Measurements from ENCODE around the gene RNF167. TPM values are rescaled to one million over a fixed set of nuclear protein-coding genes. Genes with fewer than 3 reads are reported as not detected.

Gene RNF167
- total RNA-seq, 4 donors from 2014 or later = 57.8 to 92.1 (median 78.9) TPM

DNA sequence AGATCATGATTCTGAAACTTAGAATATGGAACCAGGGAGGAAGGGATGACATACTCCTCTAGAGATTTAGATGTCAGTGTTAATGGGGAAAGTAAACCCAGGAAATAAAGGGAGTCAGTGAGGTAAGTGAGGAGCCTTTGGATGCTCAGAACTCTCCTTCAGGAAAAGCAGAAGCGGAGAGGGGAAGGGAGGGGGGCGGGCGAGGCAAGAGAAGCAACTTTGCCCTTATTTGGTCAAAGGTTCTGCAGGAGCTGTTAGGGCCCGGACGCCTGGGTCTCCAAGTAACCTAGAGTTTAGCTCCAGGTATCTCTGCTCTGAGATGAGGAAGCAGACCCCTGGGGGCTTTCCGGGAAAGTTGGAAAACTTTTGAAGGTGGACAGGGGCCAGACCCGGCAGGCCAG lies 6.9 kb downstream of the RNF167 start:
- peak in 1 of 3 donors; percentile 37 for DNase-seq
- no peaks in the 10 kb centered on the region for H3K9me3 ChIP-seq
- peaks cover 0 to 44% (median 0%) of the 10 kb centered on the region in 3 donors for H3K36me3 ChIP-seq
- peaks cover 4 to 59% (median 37%) of the 10 kb centered on the region in 4 donors for H3K4me1 ChIP-seq
- peak overlapping the region; percentile 96 to 99 (median 98) for H3K27ac ChIP-seq
- peak overlapping the region; percentile 95 to 100 (median 98) for H3K4me3 ChIP-seq
- H3K27me3 ChIP-seq = no peaks in the 10 kb centered on the region
- no peak for TF ChIP-seq POLR2A (IDR thresholded peaks at IDR 0.05)
- TF ChIP-seq, protein P1, sequence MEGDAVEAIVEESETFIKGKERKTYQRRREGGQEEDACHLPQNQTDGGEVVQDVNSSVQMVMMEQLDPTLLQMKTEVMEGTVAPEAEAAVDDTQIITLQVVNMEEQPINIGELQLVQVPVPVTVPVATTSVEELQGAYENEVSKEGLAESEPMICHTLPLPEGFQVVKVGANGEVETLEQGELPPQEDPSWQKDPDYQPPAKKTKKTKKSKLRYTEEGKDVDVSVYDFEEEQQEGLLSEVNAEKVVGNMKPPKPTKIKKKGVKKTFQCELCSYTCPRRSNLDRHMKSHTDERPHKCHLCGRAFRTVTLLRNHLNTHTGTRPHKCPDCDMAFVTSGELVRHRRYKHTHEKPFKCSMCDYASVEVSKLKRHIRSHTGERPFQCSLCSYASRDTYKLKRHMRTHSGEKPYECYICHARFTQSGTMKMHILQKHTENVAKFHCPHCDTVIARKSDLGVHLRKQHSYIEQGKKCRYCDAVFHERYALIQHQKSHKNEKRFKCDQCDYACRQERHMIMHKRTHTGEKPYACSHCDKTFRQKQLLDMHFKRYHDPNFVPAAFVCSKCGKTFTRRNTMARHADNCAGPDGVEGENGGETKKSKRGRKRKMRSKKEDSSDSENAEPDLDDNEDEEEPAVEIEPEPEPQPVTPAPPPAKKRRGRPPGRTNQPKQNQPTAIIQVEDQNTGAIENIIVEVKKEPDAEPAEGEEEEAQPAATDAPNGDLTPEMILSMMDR (IDR thresholded peaks at IDR 0.05) = no peak

DNA sequence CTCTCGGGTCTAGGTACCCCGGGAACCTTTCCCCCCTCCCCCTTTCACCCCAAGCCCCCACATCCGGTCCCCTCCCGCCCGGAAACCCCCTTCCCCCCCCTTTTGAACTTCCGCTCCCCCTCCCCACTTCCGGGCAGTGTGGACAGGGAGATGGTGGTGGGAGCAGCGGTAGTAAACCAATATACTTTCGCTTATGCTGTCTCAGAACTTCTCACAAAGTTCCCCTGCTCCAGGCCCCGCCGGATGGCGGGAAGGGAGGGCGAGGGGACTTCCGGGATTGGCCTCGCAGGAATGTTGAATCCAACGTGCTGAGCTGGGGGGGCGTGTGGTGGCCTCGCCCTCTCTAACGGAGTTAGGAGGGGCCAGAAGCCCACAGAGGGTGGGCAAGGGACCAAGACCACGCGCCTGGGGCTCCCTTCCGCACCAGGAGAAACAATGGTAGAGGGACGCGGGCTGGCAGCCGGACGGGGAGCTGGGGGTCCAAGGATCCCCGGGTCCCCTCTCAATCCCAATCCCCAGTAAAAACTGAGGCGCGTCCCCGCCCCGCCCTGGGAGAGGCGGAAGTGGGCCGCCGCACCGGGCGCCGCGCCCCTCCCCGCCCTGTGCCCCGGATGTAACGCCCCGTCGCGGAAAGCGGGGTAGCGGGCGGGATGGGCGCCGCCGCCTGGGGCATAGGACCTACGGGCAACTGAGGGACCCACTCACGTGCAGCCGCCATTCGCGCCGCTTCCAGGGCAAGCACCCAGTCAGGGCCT lies 7.5 kb downstream of the RNF167 start:
- TF ChIP-seq, protein P1 (IDR thresholded peaks at IDR 0.05) = no peak
- no peak for TF ChIP-seq POLR2A (IDR thresholded peaks at IDR 0.05)
- DNase-seq = peak; percentile 64 to 87 (median 83)
- peaks cover 0 to 39% (median 0%) of the 10 kb centered on the region in 3 donors for H3K36me3 ChIP-seq
- peak overlapping the region; percentile 96 to 99 (median 98) for H3K27ac ChIP-seq
- H3K4me1 ChIP-seq = peaks cover 4 to 53% (median 35%) of the 10 kb centered on the region in 4 donors
- no peaks in the 10 kb centered on the region for H3K9me3 ChIP-seq
- peak overlapping the region; percentile 95 to 100 (median 98) for H3K4me3 ChIP-seq
- no peaks in the 10 kb centered on the region for H3K27me3 ChIP-seq

DNA sequence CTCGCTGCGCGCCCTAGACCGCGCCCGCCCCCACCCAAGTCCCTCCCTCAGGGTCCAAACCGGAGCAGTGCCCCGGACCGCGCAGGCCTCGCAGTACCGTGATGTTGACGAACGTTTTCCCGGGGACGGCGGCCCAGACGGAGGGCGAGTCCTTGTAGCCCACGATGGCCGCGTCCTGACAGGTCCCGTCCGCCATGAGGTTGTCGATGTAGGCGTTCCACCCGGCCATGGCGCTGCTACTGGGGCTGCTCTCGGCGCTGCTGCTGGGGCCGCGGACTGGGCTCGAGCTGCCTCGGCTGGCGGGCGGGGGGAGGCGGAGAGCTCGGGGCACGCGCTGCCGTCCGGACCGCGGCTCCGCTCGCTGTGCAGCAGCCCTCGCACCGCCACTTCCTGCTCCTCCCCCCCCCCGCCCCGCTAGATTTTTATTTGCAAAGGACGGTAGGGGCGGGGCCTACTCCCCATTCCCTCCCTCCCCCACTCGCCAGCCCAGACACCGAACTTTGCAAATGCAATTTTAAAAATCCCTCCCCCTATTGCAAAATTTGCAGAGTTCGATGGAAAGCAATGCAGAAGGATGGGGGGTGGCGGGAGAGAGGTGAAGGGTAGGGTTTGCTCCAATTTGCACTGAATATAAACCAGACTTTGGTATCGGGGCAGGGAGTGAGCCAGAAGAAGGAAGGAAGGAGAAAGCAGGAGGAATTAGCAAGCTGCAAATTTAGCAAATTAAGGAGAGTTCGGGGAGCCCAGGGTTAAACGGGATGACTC lies 8.3 kb downstream of the RNF167 start, which contains the start of gene PFN1:
Gene PFN1, minus strand, starts transcription at position 365 of the 765 bp plus-strand sequence. Its CDS starts 136 bp downstream, at position 229.
- H3K27ac ChIP-seq = peak within 1 kb of the TSS; percentile 96 to 99 (median 98)
- H3K36me3 ChIP-seq = peaks cover 0 to 31% (median 0%) of the 10 kb centered on the region in 3 donors
- peaks cover 4 to 45% (median 34%) of the 10 kb centered on the region in 4 donors for H3K4me1 ChIP-seq
- H3K9me3 ChIP-seq = no peaks in the 10 kb centered on the region
- DNase-seq = peak; percentile 93 to 97 (median 96)
- no peaks in the 10 kb centered on the region for H3K27me3 ChIP-seq
- H3K4me3 ChIP-seq = peak within 1 kb of the TSS; percentile 95 to 100 (median 98)
- TF ChIP-seq POLR2A (IDR thresholded peaks at IDR 0.05) = peak; percentile 97
- TF ChIP-seq, protein P1 (IDR thresholded peaks at IDR 0.05) = peak in 1 of 6 experiments; percentile 9

DNA sequence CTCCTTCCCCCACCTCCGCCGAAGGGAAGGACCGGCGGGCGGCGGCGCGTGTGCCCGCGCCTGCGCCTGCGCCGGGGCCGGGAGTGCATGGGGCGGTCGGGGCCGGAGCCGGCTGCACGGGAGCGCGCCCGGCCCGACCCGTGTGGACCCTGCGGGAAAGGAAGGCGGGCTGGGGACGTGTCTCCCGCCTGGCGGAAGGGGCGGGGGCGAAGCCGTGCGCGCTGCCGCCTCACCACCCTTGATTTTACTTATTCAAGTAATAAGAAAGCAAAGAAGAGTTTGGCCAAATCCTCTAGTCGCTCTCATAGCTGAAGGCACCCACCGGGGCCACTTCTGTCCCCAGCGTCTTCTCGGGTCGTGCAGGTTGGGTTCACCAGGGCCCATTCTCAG lies 8.9 kb downstream of the RNF167 start:
- TF ChIP-seq POLR2A (IDR thresholded peaks at IDR 0.05) = peak; percentile 42 to 66
- TF ChIP-seq, protein P1 (IDR thresholded peaks at IDR 0.05) = peak in 1 of 6 experiments; percentile 3
- Histone ChIP-seq H3K4me1 (peaks cover 4 to 40% (median 31%) of the 10 kb centered on the region in 4 donors), H3K9me3 (no peaks in the 10 kb centered on the region), H3K36me3 (peaks cover 0 to 25% (median 0%) of the 10 kb centered on the region in 3 donors), H3K4me3 (peak overlapping the region; percentile 95 to 100 (median 98)), H3K27me3 (no peaks in the 10 kb centered on the region), H3K27ac (peak overlapping the region; percentile 96 to 99 (median 98))
- peak; percentile 76 to 92 (median 91) for DNase-seq

DNA sequence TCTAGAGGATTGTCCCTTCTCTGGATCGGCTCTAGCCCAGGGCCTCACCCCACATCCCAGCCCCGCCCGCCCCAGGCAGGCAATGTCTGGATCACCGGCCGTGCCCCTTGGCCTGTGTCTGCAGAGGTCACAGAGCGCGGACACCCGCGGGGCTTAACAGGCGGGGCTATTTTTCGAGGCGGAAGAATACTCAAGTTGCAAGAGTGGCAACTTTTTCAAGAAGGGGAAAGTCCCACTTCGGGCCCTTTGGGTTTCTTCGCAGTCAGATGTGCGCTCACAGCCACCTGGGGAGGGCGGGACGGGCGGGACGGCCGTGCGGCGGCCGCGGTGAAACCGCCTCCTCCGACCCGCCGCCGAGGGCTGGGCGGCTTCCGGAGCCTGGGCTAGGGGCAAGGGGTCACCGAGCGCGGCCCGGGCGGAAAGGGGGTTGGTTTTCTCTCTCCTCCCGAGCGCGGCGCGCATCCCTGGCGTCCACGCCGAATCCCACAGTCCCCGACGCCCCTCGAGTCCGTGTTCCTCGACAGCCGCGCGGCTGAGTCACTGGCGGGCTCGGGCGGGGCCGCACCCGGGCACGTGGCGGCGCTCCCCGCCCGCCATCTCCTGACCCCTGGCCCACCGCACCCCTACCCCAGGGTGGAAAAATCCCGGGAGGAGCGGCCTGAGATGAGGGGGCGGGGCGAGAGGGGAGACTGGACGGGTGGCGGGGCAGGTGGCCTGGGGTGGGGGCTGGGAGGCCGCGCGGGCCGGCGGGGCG lies 9.4 kb downstream of the RNF167 start:
- peak in 1 of 2 donors; percentile 42 for TF ChIP-seq POLR2A (IDR thresholded peaks at IDR 0.05)
- TF ChIP-seq, protein P1 (IDR thresholded peaks at IDR 0.05) = peak in 1 of 6 experiments; percentile 5
- Histone ChIP-seq H3K27ac (peak overlapping the region; percentile 96 to 99 (median 98)), H3K27me3 (no peaks in the 10 kb centered on the region), H3K4me1 (peaks cover 4 to 36% (median 28%) of the 10 kb centered on the region in 4 donors), H3K4me3 (peak overlapping the region; percentile 95 to 100 (median 98)), H3K9me3 (no peaks in the 10 kb centered on the region), H3K36me3 (peaks cover 0 to 20% (median 0%) of the 10 kb centered on the region in 3 donors)
- peak; percentile 74 to 94 (median 91) for DNase-seq
